GM15510 (cell line): Measurements from ENCODE around the gene CDK9.
A peak's percentile ranks its signal among the peaks of the same experiment; 100 is the strongest.

Source experiments
- POLR2A ChIP-seq: IDR thresholded peaks from 3 replicates; pipeline ENCODE4 v1.6.1; 2011; ENCODE audit warnings: borderline replicate concordance; ENCODE audit not compliant: insufficient read length; ENCODE audit errors: extremely low read depth

CDK9 gene

DNA sequence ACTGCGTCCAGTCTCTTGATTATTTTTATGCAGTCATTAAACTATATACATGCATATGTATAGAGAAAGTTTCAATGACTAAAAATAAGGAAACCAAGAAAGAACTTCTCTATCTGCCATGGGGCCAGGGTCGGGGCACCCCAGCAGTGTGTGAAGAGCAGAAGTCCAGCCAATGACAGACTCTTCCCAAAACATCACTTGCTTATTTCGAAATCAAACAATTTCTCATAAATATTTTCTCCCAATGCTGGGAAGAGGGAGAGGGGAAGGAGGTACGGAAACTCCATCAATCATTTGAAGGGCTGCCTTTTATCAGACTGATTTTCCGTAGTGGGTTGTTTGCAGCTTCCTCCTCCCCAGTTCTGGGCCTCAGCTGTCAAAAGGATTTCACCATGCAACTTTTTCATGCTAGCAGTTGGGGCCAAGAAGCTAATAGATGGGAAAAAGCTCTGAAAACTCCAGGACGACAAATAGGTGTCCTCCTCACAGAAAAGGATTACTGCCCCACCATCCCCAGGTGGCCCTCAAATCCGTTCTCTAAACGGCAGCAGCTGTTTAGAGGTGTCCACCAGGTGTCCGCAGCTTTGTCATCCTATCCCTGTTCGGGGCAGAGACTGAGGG, 16.2 kb downstream of the CDK9 start:
- no peak for TF ChIP-seq POLR2A

DNA sequence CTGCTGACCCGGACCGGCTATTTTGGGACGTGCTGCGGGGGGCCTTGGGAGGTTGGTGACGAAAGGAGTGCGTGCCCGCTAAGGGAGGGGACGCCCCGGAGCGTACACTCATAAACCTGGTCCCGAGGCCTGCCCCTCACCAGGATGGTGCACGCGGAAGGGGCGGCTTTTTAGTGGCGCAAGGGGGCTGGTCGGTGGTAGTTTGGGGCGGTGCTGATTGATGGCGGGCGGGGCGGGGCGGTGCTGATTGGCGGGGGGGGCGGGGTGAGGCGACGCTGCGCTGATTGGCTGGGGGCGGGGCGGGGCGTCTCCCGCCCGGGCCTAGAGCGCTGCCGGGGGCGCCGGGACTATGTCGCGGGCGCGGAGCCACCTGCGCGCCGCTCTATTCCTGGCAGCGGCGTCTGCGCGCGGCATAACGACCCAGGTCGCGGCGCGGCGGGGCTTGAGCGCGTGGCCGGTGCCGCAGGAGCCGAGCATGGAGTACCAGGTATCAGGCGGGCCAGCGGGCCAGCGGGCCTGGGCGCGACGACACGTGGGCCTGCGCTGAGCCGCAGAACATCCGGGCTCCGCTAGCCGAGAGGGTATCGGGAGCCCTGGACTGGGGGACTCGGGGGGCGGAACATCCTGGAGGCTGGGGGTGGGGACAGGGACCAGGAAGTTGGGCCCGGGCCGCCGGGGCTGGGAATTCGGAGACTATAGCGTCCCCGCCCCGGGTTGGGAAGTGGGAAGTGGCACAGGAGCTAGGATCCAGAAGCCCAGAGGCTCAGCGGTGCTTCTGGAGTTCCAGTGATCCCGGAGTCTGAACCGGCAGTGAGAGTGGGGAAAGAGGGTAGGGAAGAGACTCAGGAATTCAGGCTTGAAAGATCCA, 17.0 kb downstream of the CDK9 start, which contains the start of gene FPGS:
FPGS (plus strand) TSS at position 307 of the 868 bp plus-strand sequence; CDS start at position 350, 43 bp downstream.
- peak; percentile 89 for TF ChIP-seq POLR2A

DNA sequence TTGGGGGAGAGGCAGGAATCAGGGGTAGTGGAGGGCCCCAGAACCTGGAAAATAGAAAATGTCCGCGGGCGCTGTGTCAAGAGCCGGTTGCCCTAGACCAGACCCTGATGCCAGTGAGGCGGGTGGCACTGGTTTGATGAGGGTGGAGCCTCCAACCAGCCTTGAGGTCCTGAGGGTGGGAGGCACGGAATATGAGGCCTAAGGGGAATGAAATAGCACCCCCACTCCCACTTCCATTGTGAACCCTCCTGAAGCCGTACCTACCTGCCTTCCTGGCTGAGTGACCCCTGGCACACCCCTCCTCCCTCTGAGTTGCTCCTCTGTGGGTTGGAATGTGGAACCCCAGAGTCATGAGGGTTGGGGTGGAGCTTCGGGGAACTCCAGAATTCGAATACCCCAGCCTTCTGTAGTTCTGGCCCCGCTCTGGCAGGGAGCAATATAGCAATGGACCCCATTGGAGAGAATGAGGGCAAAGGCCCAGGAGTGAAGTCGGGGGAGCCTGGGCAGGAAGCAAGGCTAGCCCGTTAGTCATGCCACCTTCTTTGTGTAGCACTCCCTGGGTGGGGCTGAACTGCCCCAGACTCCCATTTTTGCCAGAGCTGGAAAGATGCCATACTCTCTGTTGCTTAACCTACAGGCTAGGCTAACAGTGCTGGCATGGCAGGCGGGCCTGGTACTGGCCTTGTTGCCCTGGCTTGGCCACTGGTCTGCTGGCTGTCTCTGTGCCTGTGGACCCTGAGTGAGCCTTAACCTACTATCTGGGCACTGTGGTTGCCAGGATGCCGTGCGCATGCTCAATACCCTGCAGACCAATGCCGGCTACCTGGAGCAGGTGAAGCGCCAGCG, 17.9 kb downstream of the CDK9 start:
- no peak for TF ChIP-seq POLR2A

DNA sequence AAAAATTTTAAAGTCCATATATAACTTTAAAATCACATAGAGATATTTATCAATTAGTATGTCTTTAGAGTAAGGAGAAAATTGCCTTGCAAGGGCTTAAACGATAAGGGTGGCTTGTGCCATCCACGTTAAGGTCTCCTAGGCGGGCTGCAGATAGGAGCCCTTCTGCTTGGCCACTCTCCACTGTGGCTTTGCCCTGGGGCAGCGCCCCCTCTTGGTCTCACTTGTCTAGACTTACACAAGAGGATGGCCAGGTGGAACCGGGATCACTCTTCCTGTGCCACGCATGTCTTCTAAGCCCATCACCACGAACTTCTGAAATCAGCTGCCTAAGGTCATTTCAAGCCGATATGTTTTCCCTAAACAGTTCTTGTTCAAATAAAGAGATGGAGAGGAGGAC, 19.8 kb downstream of the CDK9 start:
- TF ChIP-seq POLR2A, result no peak

DNA sequence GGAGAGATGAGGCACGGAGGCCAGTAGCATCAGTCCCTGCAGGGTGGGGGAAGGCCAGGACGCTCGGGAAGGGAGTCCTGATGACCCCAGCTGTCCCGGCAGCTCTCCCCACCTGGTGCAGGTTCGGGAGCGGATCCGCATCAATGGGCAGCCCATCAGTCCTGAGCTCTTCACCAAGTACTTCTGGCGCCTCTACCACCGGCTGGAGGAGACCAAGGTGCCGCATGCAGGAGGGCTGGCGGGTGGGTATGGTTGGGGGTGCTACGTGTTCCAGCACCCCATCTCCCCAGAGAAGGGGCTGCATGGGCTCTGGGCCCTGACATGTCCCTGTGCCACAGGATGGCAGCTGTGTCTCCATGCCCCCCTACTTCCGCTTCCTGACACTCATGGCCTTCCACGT, 21.0 kb downstream of the CDK9 start:
- TF ChIP-seq POLR2A, result no peak

DNA sequence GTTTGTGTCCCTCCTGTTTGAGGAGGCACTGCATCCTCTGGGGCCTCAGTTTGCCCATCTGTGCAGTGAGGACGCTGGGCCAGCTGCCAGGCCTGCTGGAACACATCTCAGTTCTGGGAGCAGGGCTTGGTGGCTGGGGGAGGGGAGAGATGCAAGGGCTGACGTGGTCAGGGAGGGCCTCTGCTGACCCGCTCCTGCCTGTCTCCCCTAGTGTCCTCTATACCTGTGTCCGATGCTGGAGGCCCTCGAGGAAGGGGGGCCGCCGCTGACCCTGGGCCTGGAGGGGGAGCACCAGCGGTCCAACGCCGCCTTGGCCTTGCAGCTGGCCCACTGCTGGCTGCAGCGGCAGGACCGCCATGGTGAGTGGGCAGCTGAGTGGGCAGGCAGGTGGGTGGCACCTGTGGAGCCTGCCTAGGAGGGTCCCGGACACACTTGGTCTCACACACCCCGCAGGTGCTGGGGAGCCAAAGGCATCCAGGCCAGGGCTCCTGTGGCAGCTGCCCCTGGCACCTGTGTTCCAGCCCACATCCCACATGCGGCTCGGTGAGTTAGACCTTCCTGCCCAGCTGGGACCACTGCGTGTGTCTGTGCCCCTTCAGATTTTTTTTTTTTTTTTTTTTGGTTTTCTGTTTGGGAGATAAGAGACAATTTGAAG, 22.6 kb downstream of the CDK9 start:
- TF ChIP-seq POLR2A, result no peak

DNA sequence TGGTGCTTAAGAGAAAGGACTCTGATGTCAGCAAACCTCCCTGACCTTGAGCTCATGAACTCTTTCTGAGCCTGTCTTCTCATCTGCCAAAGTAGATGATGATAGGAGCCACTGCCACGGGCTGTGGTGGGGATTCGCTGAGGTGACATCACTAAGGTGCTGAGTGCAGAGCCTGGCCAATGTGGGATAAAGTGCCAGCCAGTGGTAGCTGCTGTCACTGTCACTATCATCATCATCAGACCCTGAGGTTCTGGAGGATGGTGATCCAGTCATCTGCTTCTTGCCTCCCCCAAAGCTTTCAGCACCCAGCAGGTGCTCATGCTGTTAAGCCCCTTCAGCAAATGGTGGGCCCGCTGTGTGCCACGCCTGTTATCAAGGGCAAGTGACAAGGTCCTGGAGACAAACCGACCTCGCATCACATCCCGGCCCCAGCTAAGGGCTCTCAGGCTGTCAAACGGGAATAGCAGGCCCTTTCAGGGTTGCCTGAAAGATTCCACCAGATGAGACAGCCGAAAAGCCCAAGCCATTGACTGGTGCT, 23.2 kb downstream of the CDK9 start:
- TF ChIP-seq POLR2A, result no peak

DNA sequence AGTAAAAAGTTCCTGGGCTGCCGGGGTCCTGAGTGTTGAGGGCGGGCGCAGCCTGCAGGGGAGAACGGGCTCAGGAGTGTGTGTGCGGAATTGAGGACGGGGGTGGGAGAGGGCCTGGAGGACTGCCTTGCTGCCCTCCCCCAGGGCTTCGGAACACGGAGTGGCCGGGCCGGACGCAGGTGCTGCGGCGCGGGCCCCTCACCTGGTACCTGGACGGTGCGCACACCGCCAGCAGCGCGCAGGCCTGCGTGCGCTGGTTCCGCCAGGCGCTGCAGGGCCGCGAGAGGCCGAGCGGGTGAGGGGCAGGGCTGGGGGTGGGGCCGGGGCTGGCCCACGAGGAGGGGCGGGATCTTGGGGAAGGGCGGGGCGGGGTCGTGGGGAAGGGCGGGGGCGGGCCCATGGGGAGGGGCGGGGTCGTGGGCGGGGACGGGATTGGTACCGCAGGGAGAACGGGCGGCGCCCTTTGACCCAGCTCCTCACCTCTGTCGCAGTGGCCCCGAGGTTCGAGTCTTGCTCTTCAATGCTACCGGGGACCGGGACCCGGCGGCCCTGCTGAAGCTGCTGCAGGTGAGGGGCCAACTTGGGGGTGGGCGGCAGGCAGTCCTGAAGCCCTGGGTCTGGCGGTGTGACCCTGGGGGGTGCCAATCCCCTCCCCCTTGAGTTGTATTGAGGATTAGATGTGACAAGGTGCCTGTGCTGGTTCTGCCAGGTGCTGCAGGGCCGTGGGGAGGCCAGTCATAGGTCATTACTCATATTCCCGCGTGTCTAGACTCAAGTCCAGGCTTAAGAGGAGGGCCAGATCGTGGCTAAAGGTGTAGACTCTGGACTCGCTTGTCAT, 23.9 kb downstream of the CDK9 start:
- TF ChIP-seq POLR2A, result no peak

DNA sequence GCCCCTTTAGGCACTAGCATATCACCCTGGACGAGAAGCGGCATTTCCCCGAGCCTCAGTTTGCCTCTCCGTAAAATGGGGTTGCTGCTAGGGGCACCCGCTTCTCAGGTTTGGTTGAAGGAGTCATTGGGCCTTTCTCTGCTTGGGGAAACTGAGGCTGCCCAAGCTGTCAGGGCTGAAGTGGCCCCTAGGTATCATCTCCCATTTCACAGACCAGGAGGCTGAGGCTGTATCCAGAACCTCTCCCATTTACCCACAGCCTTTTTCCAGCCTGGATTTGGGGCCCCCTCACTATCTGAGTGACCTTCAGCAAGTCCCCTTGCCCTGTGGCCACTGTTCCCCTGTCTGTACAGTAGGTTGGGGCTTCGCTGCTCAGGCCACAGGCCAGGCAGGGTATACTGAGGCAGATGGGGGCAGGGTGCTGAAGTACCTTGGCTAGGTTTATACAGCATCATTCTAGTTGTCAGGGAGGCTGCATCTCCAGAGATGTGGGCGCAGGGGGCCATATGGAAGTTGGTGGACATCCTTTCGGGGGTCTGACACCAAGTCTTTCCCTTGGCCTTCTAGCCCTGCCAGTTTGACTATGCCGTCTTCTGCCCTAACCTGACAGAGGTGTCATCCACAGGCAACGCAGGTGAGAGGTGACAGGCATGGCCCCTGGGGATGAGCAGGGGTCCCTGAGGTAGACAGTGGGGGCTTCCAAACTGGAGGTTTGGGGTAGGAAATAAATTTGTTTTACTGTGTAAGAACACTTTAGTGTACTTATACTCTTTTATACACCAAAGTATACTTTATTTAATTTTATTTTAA, 24.7 kb downstream of the CDK9 start:
- TF ChIP-seq POLR2A, result no peak

DNA sequence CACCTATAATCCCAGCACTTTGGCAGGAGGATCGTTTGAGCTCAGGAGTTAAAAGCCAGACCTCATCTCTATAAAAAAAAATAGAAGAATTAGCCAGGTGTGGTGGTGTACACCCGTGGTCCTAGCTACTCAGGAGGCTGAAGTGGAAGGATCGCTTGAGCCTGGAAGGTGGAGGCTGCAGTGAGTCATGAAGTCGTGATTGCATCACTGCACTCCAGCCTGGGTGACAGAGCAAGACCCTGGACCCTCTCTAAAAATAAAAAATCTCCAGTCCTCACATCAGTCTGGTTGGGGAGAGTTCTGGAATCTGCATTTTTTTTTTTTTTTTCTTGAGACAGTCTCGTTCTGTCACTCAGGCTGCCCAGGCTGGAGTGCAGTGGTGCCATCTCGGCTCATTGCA, 26.2 kb downstream of the CDK9 start:
- no peak for TF ChIP-seq POLR2A

DNA sequence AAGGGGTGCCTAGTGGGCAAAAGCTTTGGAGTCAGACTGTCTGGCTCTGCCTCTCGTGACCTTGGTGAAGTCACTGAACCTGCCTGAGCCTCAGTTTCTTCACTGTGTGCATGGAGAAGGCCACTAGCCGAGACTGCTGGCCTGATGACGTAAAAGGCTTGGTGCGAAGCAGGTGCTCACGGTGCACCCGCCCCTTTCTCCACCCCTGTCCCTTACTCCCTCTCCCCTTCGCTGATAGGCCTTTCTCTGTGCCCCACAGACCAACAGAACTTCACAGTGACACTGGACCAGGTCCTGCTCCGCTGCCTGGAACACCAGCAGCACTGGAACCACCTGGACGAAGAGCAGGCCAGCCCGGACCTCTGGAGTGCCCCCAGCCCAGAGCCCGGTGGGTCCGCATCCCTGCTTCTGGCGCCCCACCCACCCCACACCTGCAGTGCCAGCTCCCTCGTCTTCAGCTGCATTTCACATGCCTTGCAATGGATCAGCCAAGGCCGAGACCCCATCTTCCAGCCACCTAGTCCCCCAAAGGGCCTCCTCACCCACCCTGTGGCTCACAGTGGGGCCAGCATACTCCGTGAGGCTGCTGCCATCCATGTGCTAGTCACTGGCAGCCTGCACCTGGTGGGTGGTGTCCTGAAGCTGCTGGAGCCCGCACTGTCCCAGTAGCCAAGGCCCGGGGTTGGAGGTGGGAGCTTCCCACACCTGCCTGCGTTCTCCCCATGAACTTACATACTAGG, 27.3 kb downstream of the CDK9 start:
- no peak for TF ChIP-seq POLR2A

DNA sequence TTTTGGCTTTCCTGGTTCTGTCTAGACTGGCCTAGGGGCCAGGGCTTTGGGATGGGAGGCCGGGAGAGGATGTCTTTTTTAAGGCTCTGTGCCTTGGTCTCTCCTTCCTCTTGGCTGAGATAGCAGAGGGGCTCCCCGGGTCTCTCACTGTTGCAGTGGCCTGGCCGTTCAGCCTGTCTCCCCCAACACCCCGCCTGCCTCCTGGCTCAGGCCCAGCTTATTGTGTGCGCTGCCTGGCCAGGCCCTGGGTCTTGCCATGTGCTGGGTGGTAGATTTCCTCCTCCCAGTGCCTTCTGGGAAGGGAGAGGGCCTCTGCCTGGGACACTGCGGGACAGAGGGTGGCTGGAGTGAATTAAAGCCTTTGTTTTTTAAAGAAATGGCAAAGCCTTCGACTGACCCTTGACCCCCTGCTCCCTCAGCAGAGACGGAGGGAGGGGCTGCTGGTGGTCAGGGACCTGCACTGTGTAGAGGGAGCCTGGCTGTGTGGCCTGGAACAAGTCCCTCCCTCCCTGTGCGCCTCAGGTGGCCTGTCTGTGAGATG, 27.9 kb downstream of the CDK9 start:
- TF ChIP-seq POLR2A, result no peak
